Neural crest cell (in vitro differentiated cells): Measurements from ENCODE around the gene COL4A4. TPM values are rescaled to one million over a fixed set of nuclear protein-coding genes. Genes with fewer than 3 reads are reported as not detected.

Experiments
- DNase-seq: peaks from one replicate; pipeline ENCODE4 v3.0.0; 2021; ENCODE audit warnings: low read depth, mixed read lengths, low spot score
- H3K27ac Mint-ChIP-seq: one replicate; pipeline ENCODE4 v1.8.0; 2021; ENCODE audit warnings: mild to moderate bottlenecking, mixed read lengths; ENCODE audit not compliant: unreplicated experiment
- H3K27me3 Mint-ChIP-seq: 2 replicates; pipeline ENCODE4 v1.8.0; 2021; ENCODE audit warnings: low read depth, mild to moderate bottlenecking, mixed read lengths
- H3K36me3 Mint-ChIP-seq: 2 replicates; pipeline ENCODE4 v1.8.0; 2021; ENCODE audit warnings: low read depth, mild to moderate bottlenecking, mixed read lengths
- H3K4me1 Mint-ChIP-seq: 2 replicates; pipeline ENCODE4 v1.8.0; 2021; ENCODE audit warnings: mixed read lengths
- H3K4me3 Mint-ChIP-seq: one replicate; pipeline ENCODE4 v1.8.0; 2021; ENCODE audit warnings: mild to moderate bottlenecking, mixed read lengths
- H3K9me3 Mint-ChIP-seq: 2 replicates; pipeline ENCODE4 v1.8.0; 2021; ENCODE audit warnings: mixed read lengths
- CTCF ChIP-seq: fragments of 200-600 bp; sonication (generic); conservative IDR thresholded peaks from 2 replicates; pipeline ENCODE4 v1.5.0; 2021; ENCODE audit warnings: antibody characterized with exemption, mild to moderate bottlenecking
- total RNA-seq: library from RNA; stranded (reverse); gene quantifications from 2 replicates; pipeline ENCODE4 v1.2.1, GENCODE V29; 2021

COL4A4 gene
- total RNA-seq, 1 donor from 2014 or later = 0.19 TPM

DNA sequence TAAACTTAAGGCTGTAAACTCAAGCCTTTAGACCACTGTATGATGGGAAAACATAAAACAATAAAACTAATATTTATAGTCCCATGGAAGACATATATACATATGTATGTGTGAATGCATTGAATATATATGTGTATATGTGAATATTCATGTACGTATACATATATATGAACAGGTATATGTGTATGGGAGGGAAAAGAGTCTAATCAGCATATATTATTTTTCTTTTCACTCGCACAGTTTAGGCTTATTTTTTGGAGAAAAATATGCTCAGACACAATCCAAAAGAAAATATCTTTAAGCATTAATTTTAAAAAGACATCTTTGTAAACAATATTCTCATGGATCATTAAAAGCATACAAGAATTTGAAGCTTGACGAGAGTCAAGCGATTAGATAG, 22.7 kb downstream of the COL4A4 start:
- no peak for TF ChIP-seq CTCF
- no peaks in the 10 kb centered on the region for H3K4me1 Mint-ChIP-seq
- H3K9me3 Mint-ChIP-seq = no peaks in the 10 kb centered on the region
- H3K27me3 Mint-ChIP-seq = no peaks in the 10 kb centered on the region
- no peak for DNase-seq
- no peak overlapping the region for H3K4me3 Mint-ChIP-seq
- H3K27ac Mint-ChIP-seq = no peak overlapping the region
- H3K36me3 Mint-ChIP-seq = no peaks in the 10 kb centered on the region

DNA sequence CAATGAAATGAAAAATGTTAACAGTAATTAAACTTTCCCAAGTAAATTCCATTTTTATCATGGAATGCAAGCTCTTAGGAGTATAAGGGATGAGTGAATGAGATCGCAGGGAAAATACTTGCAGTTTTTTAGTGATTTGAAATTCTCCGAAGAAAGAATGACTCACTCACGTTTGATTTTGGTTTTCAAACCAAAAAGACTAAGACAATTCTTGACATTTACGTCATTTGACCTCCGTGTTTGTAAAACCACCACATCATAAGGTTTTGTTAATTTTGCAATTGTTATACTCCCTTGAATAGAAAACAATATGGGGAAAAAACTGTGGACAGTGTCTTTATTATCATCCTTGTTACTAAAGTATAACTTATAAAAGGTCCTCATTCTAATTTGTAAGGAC, 29.4 kb downstream of the COL4A4 start:
- TF ChIP-seq CTCF = no peak
- no peaks in the 10 kb centered on the region for H3K27me3 Mint-ChIP-seq
- no peak for DNase-seq
- no peak overlapping the region for H3K4me3 Mint-ChIP-seq
- H3K27ac Mint-ChIP-seq = no peak overlapping the region
- no peaks in the 10 kb centered on the region for H3K9me3 Mint-ChIP-seq
- H3K36me3 Mint-ChIP-seq = no peaks in the 10 kb centered on the region
- no peaks in the 10 kb centered on the region for H3K4me1 Mint-ChIP-seq

DNA sequence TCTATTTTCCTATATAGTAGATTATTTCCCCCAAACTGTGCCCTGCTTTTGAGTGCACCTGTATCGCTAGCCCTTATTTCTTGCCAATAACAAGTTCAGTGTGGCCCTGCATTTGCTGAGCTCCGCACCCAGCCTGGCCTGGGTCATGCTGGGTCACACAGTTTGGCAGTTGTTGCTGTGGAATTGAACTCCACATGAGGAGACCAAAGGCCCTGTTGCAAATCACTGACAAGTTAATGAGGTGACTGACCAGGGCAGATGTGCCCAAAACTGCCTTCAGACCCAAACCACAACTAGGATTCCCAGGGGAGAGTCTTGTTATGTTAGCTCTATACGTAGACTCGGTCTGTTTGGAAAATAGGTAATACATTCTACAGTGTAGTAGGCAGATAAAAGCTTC, 31.0 kb downstream of the COL4A4 start:
- no peak overlapping the region for H3K4me3 Mint-ChIP-seq
- H3K4me1 Mint-ChIP-seq = no peaks in the 10 kb centered on the region
- DNase-seq = no peak
- TF ChIP-seq CTCF = no peak
- H3K36me3 Mint-ChIP-seq = no peaks in the 10 kb centered on the region
- no peaks in the 10 kb centered on the region for H3K9me3 Mint-ChIP-seq
- no peak overlapping the region for H3K27ac Mint-ChIP-seq
- H3K27me3 Mint-ChIP-seq = peaks cover 12% of the 10 kb centered on the region

- no peak for TF ChIP-seq CTCF
- Mint-ChIP-seq H3K27me3 (peaks cover 29% of the 10 kb centered on the region), H3K36me3 (no peaks in the 10 kb centered on the region), H3K27ac (no peak overlapping the region), H3K4me1 (no peaks in the 10 kb centered on the region), H3K9me3 (no peaks in the 10 kb centered on the region), H3K4me3 (no peak overlapping the region)
- no peak for DNase-seq
Observed at GRCh38 chr2:227130636-227131035, 33.4 kb downstream of the COL4A4 start.

DNA sequence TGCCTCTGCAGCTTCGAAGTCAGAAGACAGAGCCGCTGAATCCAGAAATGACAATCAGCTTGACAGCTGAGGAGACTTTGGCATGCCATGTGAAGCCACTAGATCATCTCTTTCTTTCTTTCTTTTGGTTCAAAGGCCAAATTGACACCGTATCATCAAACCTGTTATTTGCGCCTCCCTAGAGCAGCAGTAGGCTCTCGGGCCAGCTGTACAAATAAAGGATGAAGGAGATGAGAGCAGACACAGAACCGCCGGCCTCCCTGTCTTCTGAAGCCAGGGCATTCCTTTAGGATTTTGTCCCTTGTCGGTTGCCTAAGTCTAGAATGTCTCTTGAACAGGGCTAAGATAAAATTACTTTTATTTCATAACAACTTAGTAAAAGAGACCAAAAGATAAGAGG, 36.8 kb downstream of the COL4A4 start:
- H3K4me3 Mint-ChIP-seq = no peak overlapping the region
- no peaks in the 10 kb centered on the region for H3K9me3 Mint-ChIP-seq
- TF ChIP-seq CTCF = no peak
- no peaks in the 10 kb centered on the region for H3K4me1 Mint-ChIP-seq
- peaks cover 33% of the 10 kb centered on the region for H3K27me3 Mint-ChIP-seq
- no peaks in the 10 kb centered on the region for H3K36me3 Mint-ChIP-seq
- no peak overlapping the region for H3K27ac Mint-ChIP-seq
- no peak for DNase-seq

DNA sequence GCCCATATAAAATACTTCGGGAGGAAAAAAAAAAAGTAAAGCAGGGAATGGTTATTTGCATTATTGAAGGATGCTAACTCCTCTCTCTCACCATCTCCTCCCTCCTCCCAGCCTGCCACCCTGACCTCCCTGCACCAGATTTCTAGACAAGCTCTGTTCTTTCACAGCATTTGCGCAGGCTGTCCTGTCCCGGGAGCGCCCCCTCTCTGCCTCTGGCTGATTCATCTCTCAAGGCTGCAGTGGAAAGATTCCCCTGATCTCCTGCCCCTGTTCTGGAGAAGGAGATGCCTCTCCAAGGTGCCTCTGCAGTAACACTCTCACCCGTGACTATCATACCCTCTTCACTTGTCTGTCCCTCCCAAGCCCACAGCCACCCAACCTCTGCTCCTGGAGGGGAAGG, 38.5 kb downstream of the COL4A4 start:
- TF ChIP-seq CTCF = peak; percentile 28
- Mint-ChIP-seq H3K36me3 (no peaks in the 10 kb centered on the region), H3K27me3 (peaks cover 33% of the 10 kb centered on the region), H3K27ac (no peak overlapping the region), H3K4me3 (no peak overlapping the region), H3K9me3 (no peaks in the 10 kb centered on the region), H3K4me1 (no peaks in the 10 kb centered on the region)
- peak; percentile 28 for DNase-seq
